IMR-90 (cell line): ENCODE results near the gene DGKG. TPM values are rescaled to one million over a fixed set of nuclear protein-coding genes. Genes with fewer than 3 reads are reported as not detected.

Experiments
- ATAC-seq: fragments of 200-7000 bp; cut with Tn5 transposase; 2 replicates; pipeline ENCODE4 v1.9.1; 2020; ENCODE audit warnings: low read depth, mild to moderate bottlenecking, moderate library complexity
- BruUV-seq: library from RNA; stranded (reverse); fragments of 400-500 nt; replicated peaks from 2 replicates; lab custom pipeline; 2021; lab: Mats Ljungman, UMichigan
- CTCF ChIA-PET: fragments of 300-600 bp; formaldehyde crosslinking; extraction: SDS; loops from one replicate; lab custom pipeline; 2021; ENCODE audit warnings: antibody characterized with exemption; lab: Yijun Ruan, JAX
- POLR2A ChIA-PET: fragments of 300-600 bp; sonication (Branson Sonifier 250); formaldehyde crosslinking; loops from one replicate; lab custom pipeline; 2022; ENCODE audit warnings: antibody characterized with exemption; ENCODE audit not compliant: unreplicated experiment; lab: Charles Lee
- DNase-seq: peaks from one replicate; pipeline ENCODE4 v3.0.0; 2013
- H2AFZ ChIP-seq: replicated peaks from 2 replicates; pipeline ENCODE3; 2013; ENCODE audit warnings: low read length, mild to moderate bottlenecking; ENCODE audit not compliant: poor library complexity
- H2AK5ac ChIP-seq: 2 replicates; pipeline ENCODE4 v1.6.1; 2013; ENCODE audit warnings: low read depth, low read length, inconsistent platforms
- H2AK9ac ChIP-seq: replicated peaks from 2 replicates; pipeline ENCODE3; 2013; ENCODE audit warnings: mild to moderate bottlenecking, low read depth, low read length, moderate library complexity; ENCODE audit not compliant: poor library complexity
- H2BK120ac ChIP-seq: 2 replicates; pipeline ENCODE4 v1.6.1; 2013; ENCODE audit warnings: low read depth, low read length, inconsistent platforms
- H2BK15ac ChIP-seq: 3 replicates; pipeline ENCODE4 v1.6.1; 2013; ENCODE audit warnings: low read depth, low read length, inconsistent platforms
- H2BK20ac ChIP-seq: 2 replicates; pipeline ENCODE4 v1.6.1; 2013; ENCODE audit warnings: low read depth, mild to moderate bottlenecking, inconsistent platforms, low read length, moderate library complexity
- H2BK5ac ChIP-seq: 2 replicates; pipeline ENCODE4 v1.6.1; 2013; ENCODE audit warnings: mild to moderate bottlenecking, low read depth, low read length, inconsistent platforms; ENCODE audit not compliant: poor library complexity, severe bottlenecking
- H3K14ac ChIP-seq: replicated peaks from 2 replicates; pipeline ENCODE4 v1.6.1; 2013; ENCODE audit warnings: low read depth, low read length, inconsistent platforms
- H3K18ac ChIP-seq: 2 replicates; pipeline ENCODE4 v1.6.1; 2013; ENCODE audit warnings: low read depth, low read length, control low read depth
- H3K23ac ChIP-seq: 2 replicates; pipeline ENCODE4 v1.6.1; 2013; ENCODE audit warnings: low read depth, low read length, inconsistent platforms
- H3K27ac ChIP-seq: 2 replicates; pipeline ENCODE4 v1.5.1; 2013; ENCODE audit warnings: mild to moderate bottlenecking, control low read depth, low read length; ENCODE audit not compliant: insufficient read depth
- H3K27me3 ChIP-seq: 2 replicates; pipeline ENCODE4 v1.6.1; 2013; ENCODE audit warnings: low read length; ENCODE audit not compliant: control insufficient read depth, insufficient read depth
- H3K36me3 ChIP-seq: 2 replicates; pipeline ENCODE4 v1.6.1; 2013; ENCODE audit warnings: low read length, mixed read lengths; ENCODE audit not compliant: control insufficient read depth, insufficient read depth
- H3K4ac ChIP-seq: 2 replicates; pipeline ENCODE4 v1.6.1; 2013; ENCODE audit warnings: low read depth, low read length, inconsistent platforms
- H3K4me1 ChIP-seq: 2 replicates; pipeline ENCODE4 v1.6.1; 2013; ENCODE audit warnings: low read length, mixed read lengths; ENCODE audit not compliant: control insufficient read depth, insufficient read depth
- H3K4me2 ChIP-seq: 2 replicates; pipeline ENCODE4 v1.6.1; 2013; ENCODE audit warnings: low read depth, mild to moderate bottlenecking, control low read depth, low read length, moderate library complexity
- H3K4me3 ChIP-seq: 2 replicates; pipeline ENCODE4 v1.5.1; 2013; ENCODE audit warnings: low read depth, mild to moderate bottlenecking, control low read depth, low read length, moderate library complexity; ENCODE audit not compliant: insufficient read depth
- H3K56ac ChIP-seq: 2 replicates; pipeline ENCODE4 v1.6.1; 2013; ENCODE audit warnings: low read length, inconsistent platforms; ENCODE audit not compliant: insufficient read depth; ENCODE audit errors: extremely low read depth
- H3K79me1 ChIP-seq, 2 experiments: 2 replicates each; pipeline ENCODE4 v1.6.1; 2013; ENCODE audit warnings: low read length in 2 of 2, inconsistent platforms in 1 of 2, low read depth in 1 of 2
- H3K9ac ChIP-seq: 2 replicates; pipeline ENCODE4 v1.6.1; 2013; ENCODE audit warnings: low read depth, low read length, control low read depth
- H3K9me1 ChIP-seq: 2 replicates; pipeline ENCODE4 v1.6.1; 2013; ENCODE audit warnings: low read length, inconsistent platforms; ENCODE audit not compliant: insufficient read depth
- H3K9me3 ChIP-seq: 2 replicates; pipeline ENCODE4 v1.6.1; 2013; ENCODE audit warnings: low read length; ENCODE audit not compliant: control insufficient read depth, insufficient read depth
- H4K20me1 ChIP-seq: 2 replicates; pipeline ENCODE4 v1.6.1; 2013; ENCODE audit warnings: low read length, inconsistent platforms; ENCODE audit not compliant: insufficient read depth
- H4K5ac ChIP-seq: 2 replicates; pipeline ENCODE4 v1.6.1; 2013; ENCODE audit warnings: mild to moderate bottlenecking, low read depth, low read length, control low read depth
- H4K8ac ChIP-seq, 2 experiments: 2 replicates each; pipeline ENCODE4 v1.6.1; 2013; ENCODE audit warnings: low read depth in 2 of 2, low read length in 2 of 2, control low read depth in 1 of 2, inconsistent platforms in 1 of 2
- H4K91ac ChIP-seq: 2 replicates; pipeline ENCODE4 v1.6.1; 2013; ENCODE audit warnings: low read depth, low read length, inconsistent platforms; ENCODE audit not compliant: insufficient read depth
- BHLHE40 ChIP-seq: fragments of 150-350 bp; IDR thresholded peaks from 2 replicates; pipeline ENCODE4 v1.6.1; 2016; ENCODE audit warnings: mild to moderate bottlenecking, low read depth, low read length
- CEBPB ChIP-seq: IDR thresholded peaks from 2 replicates; pipeline ENCODE4 v1.6.1; 2012; ENCODE audit warnings: low read depth, low read length, improper control_type of control experiment
- CHD1 ChIP-seq: IDR thresholded peaks from 2 replicates; pipeline ENCODE4 v1.6.1; 2012; ENCODE audit warnings: low read depth, low read length, improper control_type of control experiment
- CTCF ChIP-seq: conservative IDR thresholded peaks from 2 replicates; pipeline ENCODE4 v1.5.1; 2012; ENCODE audit warnings: mild to moderate bottlenecking, low read depth, low read length, improper control_type of control experiment
- ELK1 ChIP-seq: fragments of 150-350 bp; IDR thresholded peaks from 2 replicates; pipeline ENCODE4 v1.6.1; 2016; ENCODE audit warnings: low read depth, mild to moderate bottlenecking, low read length, moderate library complexity, borderline replicate concordance
- FOS ChIP-seq: fragments of 150-350 bp; IDR thresholded peaks from 2 replicates; pipeline ENCODE4 v1.6.1; 2016; ENCODE audit warnings: low read depth, low read length
- MXI1 ChIP-seq: IDR thresholded peaks from 2 replicates; pipeline ENCODE4 v1.6.1; 2012; ENCODE audit warnings: low read depth, mild to moderate bottlenecking, low read length, moderate library complexity, borderline replicate concordance
- POLR2A ChIP-seq: IDR thresholded peaks from 2 replicates; pipeline ENCODE4 v1.6.1; 2012; ENCODE audit warnings: mild to moderate bottlenecking, low read depth, low read length
- RAD21 ChIP-seq: IDR thresholded peaks from 2 replicates; pipeline ENCODE4 v1.6.1; 2012; ENCODE audit warnings: low read length, improper control_type of control experiment
- RCOR1 ChIP-seq: IDR thresholded peaks from 2 replicates; pipeline ENCODE4 v1.6.1; 2012; ENCODE audit warnings: mild to moderate bottlenecking, low read length, improper control_type of control experiment; ENCODE audit not compliant: insufficient replicate concordance
- SMC3 ChIP-seq: fragments of 150-350 bp; IDR thresholded peaks from 2 replicates; pipeline ENCODE4 v1.6.1; 2016; ENCODE audit warnings: low read depth, mild to moderate bottlenecking, antibody characterized with exemption, low read length, moderate library complexity
- WGBS, 2 experiments: methylation state at CpG; one replicate each; pipeline versions ENCODE4 v1.1.5 to v1.1.7; 2013; ENCODE audit warnings: missing lambda C conversion rate in 2 of 2; ENCODE audit not compliant: insufficient read length in 1 of 2; ENCODE audit errors: extremely low coverage in 2 of 2; 5-methylcytosine and 5-hydroxymethylcytosine counted together
- dilution Hi-C: fragments of 300-500 bp; cut with HindIII; formaldehyde crosslinking; loops from one replicate; pipeline ENCODE4 v1.14.3; 2018; ENCODE audit warnings: low sequenced_read_pairs; ENCODE audit not compliant: unreplicated experiment
- in situ Hi-C: fragments of 300-500 bp; cut with MboI; formaldehyde crosslinking; loops from 3 replicates; pipeline ENCODE4 v1.14.3; 2019; ENCODE audit warnings: low sequenced_read_pairs, inconsistent platforms, mixed read lengths
- intact Hi-C: fragments of 100-400 bp; cut with micrococcal nuclease; formaldehyde crosslinking; loops from 2 replicates; pipeline ENCODE4 v1.10.0; 2022
- polyA plus RNA-seq, 3 experiments: library from polyadenylated mRNA; depleted of rRNA; stranded (reverse); fragments of >200 nt; gene quantifications; 2 replicates each; pipeline ENCODE4 v1.2.3, GENCODE V29; 2012; ENCODE audit warnings: low replicate concordance in 1 of 3
- total RNA-seq: library from RNA; depleted of rRNA; stranded (reverse); fragments of >200 nt; gene quantifications from 2 replicates; pipeline ENCODE4 v1.2.3, GENCODE V29; 2012
- TF ChIP-seq, protein P1 (sequence below): fragments of 150-350 bp; IDR thresholded peaks from 2 replicates; pipeline ENCODE4 v1.6.1; 2017; ENCODE audit warnings: mild to moderate bottlenecking, antibody characterized with exemption, low read length, low read depth

The DGKG gene
- total and polyA plus RNA-seq, 2 of the 4 experiments (the other 2 are of a cell fraction): 1.2 to 4.1 TPM

DNA sequence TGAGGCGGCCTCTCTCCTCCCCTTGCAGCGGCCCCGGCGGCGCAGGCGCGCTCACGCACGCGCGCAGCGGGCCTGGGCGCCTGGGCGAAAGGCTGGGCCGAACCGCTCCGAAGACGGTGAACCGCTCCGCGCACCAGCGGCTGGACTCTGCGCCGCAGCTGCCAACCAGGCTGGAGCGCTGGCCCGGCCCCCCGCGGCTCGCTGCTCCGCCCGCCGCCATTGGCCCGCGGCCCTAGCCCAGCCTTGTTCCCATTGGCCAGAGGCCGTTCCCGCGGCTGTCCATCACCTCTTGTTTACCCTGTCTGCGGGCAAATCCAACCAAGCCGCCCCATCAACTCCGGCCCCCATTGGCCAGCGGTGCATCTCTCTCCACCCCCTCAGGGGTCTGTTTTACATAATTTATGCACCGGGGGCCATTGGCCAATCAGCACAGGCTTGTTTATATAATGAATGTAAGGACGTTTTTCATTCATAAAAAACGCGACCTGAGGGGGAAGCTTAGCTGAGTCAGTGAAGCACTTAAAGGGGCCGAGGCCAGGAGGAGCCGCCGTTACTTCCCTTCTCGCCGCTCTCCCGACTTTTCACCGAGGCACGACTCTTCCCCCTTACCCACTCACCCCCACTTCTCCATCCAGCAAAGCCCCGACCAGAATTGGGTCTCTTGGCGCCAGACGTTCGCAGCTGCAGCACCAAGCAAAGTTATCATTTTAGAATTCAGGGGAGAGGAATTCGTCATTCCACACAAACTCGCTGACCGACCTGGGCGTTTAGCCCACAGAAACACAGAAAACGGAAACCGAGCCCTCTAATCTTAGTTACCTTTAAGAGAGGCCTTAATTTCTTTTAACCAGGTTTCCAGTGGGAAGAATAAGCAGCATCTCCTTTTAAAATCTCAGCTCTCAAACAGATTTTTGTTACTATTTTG is 252.8 kb downstream of the DGKG start, which contains the start of gene ETV5:
Gene ETV5 (minus strand): TSS at position 149 of the 925 bp plus-strand sequence. CDS start 3,221 bp downstream, outside the sequence.
- POLR2A ChIA-PET: interaction anchor here (0.6 kb wide), 1 partner anchor 13 kb away, joined by 3 read pairs; no protein-coding TSS in a partner anchor
- H3K27me3 ChIP-seq: peaks cover 6% of the 10 kb centered on the region
- intact Hi-C loops: loop anchor here (2.0 to 10.0 kb wide), 6 partner anchors 126 to 676 kb away; partner anchors contain the start of genes CRYGS, EIF4A2 and TBCCD1
- TF ChIP-seq RAD21: no peak
- peak; percentile 77 for TF ChIP-seq CEBPB
- TF ChIP-seq CHD1: no peak
- peak; percentile 32 for TF ChIP-seq RCOR1
- TF ChIP-seq FOS: peak; percentile 71; the same call in 1 of the 2 replicates
- TF ChIP-seq, protein P1, sequence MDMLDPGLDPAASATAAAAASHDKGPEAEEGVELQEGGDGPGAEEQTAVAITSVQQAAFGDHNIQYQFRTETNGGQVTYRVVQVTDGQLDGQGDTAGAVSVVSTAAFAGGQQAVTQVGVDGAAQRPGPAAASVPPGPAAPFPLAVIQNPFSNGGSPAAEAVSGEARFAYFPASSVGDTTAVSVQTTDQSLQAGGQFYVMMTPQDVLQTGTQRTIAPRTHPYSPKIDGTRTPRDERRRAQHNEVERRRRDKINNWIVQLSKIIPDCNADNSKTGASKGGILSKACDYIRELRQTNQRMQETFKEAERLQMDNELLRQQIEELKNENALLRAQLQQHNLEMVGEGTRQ: no peak
- TF ChIP-seq CTCF: 0 out of 2 replicates have a peak, but pooled peaks have one; percentile 1
- no peak for TF ChIP-seq ELK1
- no peak; the same call in 1 of the 2 replicates for TF ChIP-seq BHLHE40
- TF ChIP-seq POLR2A: peak; percentile 97
- TF ChIP-seq SMC3: no peak
- TF ChIP-seq MXI1: peak; percentile 35; the same call in 1 of the 2 replicates

More for the DNA sequence above, 252.8 kb downstream of the DGKG start, which contains the start of gene ETV5:
- Histone ChIP-seq H4K5ac (peak within 1 kb of the TSS; percentile 62), H3K4me2 (peak within 1 kb of the TSS; percentile 78), H3K36me3 (no peaks in the 10 kb centered on the region), H3K9me3 (no peaks in the 10 kb centered on the region), H2AK9ac (peak within 1 kb of the TSS; percentile 92), H2AK5ac (no peak within 1 kb of the TSS), H3K27ac (peak within 1 kb of the TSS; percentile 89), H4K8ac (peak within 1 kb of the TSS; percentile 61 to 93), H3K56ac (peak within 1 kb of the TSS; percentile 88), H3K23ac (peak within 1 kb of the TSS; percentile 86), H2BK15ac (peak within 1 kb of the TSS; percentile 75; the same call in 1 of the 3 replicates), H2BK20ac (peak within 1 kb of the TSS; percentile 2; the same call in 1 of the 2 replicates), H3K79me1 (peaks cover 10 to 19% of the 10 kb centered on the region in 2 experiments; a peak in 3 of 4 replicates), H2AFZ (peak within 1 kb of the TSS; percentile 91), H3K4me3 (peak within 1 kb of the TSS; percentile 99), H2BK120ac (peak within 1 kb of the TSS; percentile 84), H3K4ac (peak within 1 kb of the TSS; percentile 83), H2BK5ac (peak within 1 kb of the TSS; percentile 86), H3K9ac (peak within 1 kb of the TSS; percentile 78), H3K14ac (peak within 1 kb of the TSS; percentile 88), H3K9me1 (peaks cover 9% of the 10 kb centered on the region), H4K20me1 (no peaks in the 10 kb centered on the region), H3K4me1 (peaks cover 8% of the 10 kb centered on the region), H4K91ac (peak within 1 kb of the TSS; percentile 48), H3K18ac (peak within 1 kb of the TSS; percentile 66)
- WGBS, 2 experiments: 0% methylated on average over 13 of the region's 63 CpGs; no CpG with 5 or more reads in 1 of the 2 experiments
- in situ Hi-C loops: no loop called here
- dilution Hi-C loops: no loop called here
- ATAC-seq: peak; percentile 90
- CTCF ChIA-PET: interaction anchor here (1.1 kb wide), 1 partner anchor 166 kb away, joined by 3 read pairs; no protein-coding TSS in a partner anchor
- DNase-seq: peak; percentile 99
- no TSS peak for BruUV-seq
